C4-2B (cell line): ENCODE data around the gene PTPRN2.

Source experiments
- CTCF ChIP-seq: fragments of 450-650 bp; conservative IDR thresholded peaks from 2 replicates; pipeline ENCODE4 v1.5.1; 2017; ENCODE audit warnings: mild to moderate bottlenecking
- ZFX ChIP-seq: fragments of 450-650 bp; IDR thresholded peaks from 2 replicates; pipeline ENCODE4 v1.6.1; 2017

DNA sequence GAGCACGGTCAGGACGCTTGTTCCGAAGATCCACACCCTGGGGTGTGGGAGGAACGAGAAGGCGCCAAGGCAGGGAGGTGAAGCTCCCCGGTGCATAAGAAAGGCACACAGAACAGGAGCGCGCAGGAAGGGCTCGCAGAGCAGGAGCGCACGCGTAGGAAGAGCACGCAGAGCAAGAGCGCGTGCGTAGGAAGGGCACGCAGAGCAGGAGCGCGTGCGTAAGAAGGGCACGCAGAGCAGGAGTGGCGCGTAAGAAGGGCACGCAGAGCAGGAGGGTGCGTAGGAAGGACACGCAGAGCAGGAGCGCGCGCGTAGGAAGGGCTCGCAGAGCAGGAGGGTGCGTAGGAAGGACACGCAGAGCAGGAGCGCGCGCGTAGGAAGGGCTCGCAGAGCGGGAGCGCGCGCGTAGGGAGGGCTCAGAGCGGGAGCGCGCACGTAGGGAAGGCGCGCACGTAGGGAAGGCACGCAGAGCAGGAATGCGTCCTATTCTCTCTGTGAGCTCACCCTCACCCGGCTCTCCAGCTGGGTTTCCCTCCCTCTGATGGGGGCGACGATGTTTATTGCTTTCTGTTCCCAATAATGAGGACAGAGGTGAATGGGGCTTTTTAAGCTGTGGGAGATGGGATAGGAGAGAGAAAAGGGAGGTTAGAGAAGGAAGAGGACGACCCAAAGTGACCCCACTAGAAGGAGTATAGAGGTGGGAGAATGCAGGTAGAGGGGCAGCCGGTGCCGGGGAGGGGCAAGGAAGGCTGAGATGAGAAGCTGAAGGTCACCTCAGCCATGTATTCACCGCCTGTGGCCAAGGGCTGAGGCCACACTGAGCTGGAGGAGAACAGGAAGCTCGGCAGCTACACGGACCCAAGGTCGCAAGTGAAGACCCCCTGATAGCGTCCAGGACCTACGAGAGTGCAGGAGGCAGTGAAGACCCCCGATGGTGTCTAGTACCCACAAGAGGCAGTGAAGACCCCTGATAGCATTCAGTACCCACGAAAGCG lies 423.2 kb downstream of the PTPRN2 start:
- TF ChIP-seq CTCF = no peak
- no peak for TF ChIP-seq ZFX
